Adrenal gland (tissue), 5 donors: ENCODE data around the gene CEACAM3.

Experiments used
- POLR2A ChIP-seq, 2 donors: fragments of 450-650 bp; IDR thresholded peaks; one replicate each; pipeline ENCODE4 v1.6.1; 2017; ENCODE audit warnings: antibody characterized with exemption in 2 of 2, mild to moderate bottlenecking in 2 of 2, moderate library complexity in 1 of 2
- TF ChIP-seq, protein P1 (sequence below), 6 experiments: fragments of 450-650 bp in 4 of 6; fragments of 200-600 bp in 2 of 6; sonication (generic) in 1 of 6; IDR thresholded peaks; 1 replicate in 5 of 6; 2 replicates in 1 of 6; pipeline versions ENCODE4 v1.5.1 to v1.8.0; 2016 to 2021; ENCODE audit warnings: antibody characterized with exemption in 6 of 6, mild to moderate bottlenecking in 2 of 6, moderate library complexity in 1 of 6
- donor health status: DM: no; HTN: no; CAD: no.

DNA sequence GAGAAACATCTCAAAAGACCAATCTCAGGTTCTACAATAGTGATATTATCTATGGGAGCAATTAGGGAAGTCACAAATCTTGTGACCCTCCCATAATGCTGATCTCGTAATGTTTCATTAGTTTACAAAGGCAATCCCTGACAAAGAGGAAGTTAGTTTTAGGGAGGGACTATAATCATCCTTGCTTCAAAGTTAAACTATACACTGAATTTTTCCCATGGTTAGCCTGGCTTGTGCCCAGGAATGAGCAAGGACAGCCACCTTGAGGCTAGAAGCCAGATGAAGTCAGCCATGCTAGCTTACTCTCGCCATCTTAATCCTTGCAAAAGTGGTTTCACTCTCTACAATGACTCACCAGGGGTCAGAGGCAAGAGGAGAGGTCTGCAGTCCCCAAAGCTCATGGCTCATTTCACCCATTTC lies 5.4 kb downstream of the CEACAM3 start:
- TF ChIP-seq, protein P1, sequence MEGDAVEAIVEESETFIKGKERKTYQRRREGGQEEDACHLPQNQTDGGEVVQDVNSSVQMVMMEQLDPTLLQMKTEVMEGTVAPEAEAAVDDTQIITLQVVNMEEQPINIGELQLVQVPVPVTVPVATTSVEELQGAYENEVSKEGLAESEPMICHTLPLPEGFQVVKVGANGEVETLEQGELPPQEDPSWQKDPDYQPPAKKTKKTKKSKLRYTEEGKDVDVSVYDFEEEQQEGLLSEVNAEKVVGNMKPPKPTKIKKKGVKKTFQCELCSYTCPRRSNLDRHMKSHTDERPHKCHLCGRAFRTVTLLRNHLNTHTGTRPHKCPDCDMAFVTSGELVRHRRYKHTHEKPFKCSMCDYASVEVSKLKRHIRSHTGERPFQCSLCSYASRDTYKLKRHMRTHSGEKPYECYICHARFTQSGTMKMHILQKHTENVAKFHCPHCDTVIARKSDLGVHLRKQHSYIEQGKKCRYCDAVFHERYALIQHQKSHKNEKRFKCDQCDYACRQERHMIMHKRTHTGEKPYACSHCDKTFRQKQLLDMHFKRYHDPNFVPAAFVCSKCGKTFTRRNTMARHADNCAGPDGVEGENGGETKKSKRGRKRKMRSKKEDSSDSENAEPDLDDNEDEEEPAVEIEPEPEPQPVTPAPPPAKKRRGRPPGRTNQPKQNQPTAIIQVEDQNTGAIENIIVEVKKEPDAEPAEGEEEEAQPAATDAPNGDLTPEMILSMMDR (IDR thresholded peaks at IDR 0.05), result no peak
- TF ChIP-seq POLR2A (IDR thresholded peaks at IDR 0.05), result no peak
